Activated CD8-positive, alpha-beta memory T cell treated with anti-CD3 and anti-CD28 coated beads, Interleukin-2, amount 50 U/mL, for 24 hours (primary cell): ENCODE results near the gene NEU4.
"Not testable (repeated sequence)": the region's sequence is repeated elsewhere in the genome, so short reads cannot be mapped to it uniquely, and the experiment has no call there.

Experiments
- DNase-seq: peaks from one replicate; pipeline ENCODE4 v3.0.0-alpha.2; 2020; ENCODE audit errors: extremely low read depth

Gene NEU4

GRCh38 chr2:241813644-241814392 lies 4.8 kb downstream of the NEU4 start:
- DNase-seq = no peak

- no peak for DNase-seq
These were observed 5.3 kb downstream of the NEU4 start for GRCh38 chr2:241814393-241814642.

GRCh38 chr2:241814643-241815476 lies 5.9 kb downstream of the NEU4 start:
- DNase-seq = no peak

- no peak for DNase-seq
These were observed 6.8 kb downstream of the NEU4 start for GRCh38 chr2:241815477-241816430.

- DNase-seq = no peak
These were observed 7.6 kb downstream of the NEU4 start for GRCh38 chr2:241816431-241817121.

GRCh38 chr2:241817126-241817820 lies 8.3 kb downstream of the NEU4 start:
- no peak for DNase-seq

- DNase-seq = not testable (repeated sequence)
These were observed 8.8 kb downstream of the NEU4 start for GRCh38 chr2:241817821-241818215.

GRCh38 chr2:241818229-241818942 lies 9.4 kb downstream of the NEU4 start:
- DNase-seq = no peak

GRCh38 chr2:241818943-241819270 lies 9.9 kb downstream of the NEU4 start:
- DNase-seq = no peak

- DNase-seq = not testable (repeated sequence)
These were observed 11.1 kb downstream of the NEU4 start for GRCh38 chr2:241819947-241820624.

- no peak for DNase-seq
These were observed 11.8 kb downstream of the NEU4 start for GRCh38 chr2:241820625-241821384.

GRCh38 chr2:241821460-241822263 lies 12.7 kb downstream of the NEU4 start:
- no peak for DNase-seq

GRCh38 chr2:241822264-241822623 lies 13.3 kb downstream of the NEU4 start:
- DNase-seq = no peak

GRCh38 chr2:241823531-241824437 lies 14.8 kb downstream of the NEU4 start:
- DNase-seq = not testable (repeated sequence)

GRCh38 chr2:241827394-241827793 lies 18.4 kb downstream of the NEU4 start:
- DNase-seq = no peak

GRCh38 chr2:241833101-241833663 lies 24.2 kb downstream of the NEU4 start:
- DNase-seq = no peak
